Coronary artery (tissue), 2 donors: ENCODE results near the gene CACNA1C.

ENCODE experiments used
- DNase-seq: peaks from one replicate; pipeline ENCODE4 v3.0.0-alpha.2; 2017; ENCODE audit warnings: low spot score
- H3K27ac ChIP-seq, 2 donors: fragments of 200-600 bp; sonication (generic); one replicate each; pipeline ENCODE4 v1.5.1; 2016 to 2019
- H3K4me3 ChIP-seq: fragments of 200-600 bp; sonication (generic); 2 replicates; pipeline ENCODE4 v1.5.1; 2016; ENCODE audit warnings: mild to moderate bottlenecking, moderate library complexity
- TF ChIP-seq, protein P1 (sequence below): fragments of 200-600 bp; sonication (generic); IDR thresholded peaks from one replicate; pipeline ENCODE4 v1.5.1; 2019; ENCODE audit warnings: antibody characterized with exemption

CACNA1C gene

DNA sequence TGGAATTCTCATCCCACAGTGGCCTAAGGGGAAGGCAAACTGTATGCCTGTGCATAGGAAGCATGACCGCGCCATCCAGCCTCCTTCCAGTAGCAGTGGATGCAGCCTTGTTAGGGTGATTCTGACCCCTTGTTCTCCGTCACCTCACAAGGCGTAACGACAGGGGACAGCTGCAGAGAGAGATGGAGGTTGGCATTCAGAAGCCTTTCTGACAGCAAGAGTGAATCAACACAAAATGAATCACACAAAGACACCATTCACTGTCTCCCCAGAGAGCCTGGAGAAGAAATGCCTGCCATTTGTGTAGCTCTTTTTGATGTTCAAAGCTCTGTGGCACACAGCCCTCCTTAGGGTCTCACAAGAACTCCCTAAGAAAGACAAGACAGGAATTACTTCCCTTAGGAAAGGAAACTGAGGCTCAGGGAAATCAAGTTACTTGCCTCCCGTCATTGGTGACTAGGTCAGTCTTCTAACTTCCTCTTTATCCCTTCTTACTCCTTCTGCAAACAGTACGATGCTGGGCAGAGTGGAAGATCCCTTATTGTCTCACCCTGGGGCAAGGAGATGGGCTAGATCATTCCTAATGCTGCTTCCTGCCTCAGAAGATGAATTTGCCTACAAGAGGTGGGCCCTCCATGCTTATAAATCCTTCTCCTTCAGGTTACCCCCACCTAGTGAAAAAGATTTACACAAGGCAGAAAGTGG is 280.9 kb downstream of the CACNA1C start:
- no peak for DNase-seq
- Histone ChIP-seq H3K4me3 (no peak overlapping the region), H3K27ac (peak overlapping the region; percentile 85 to 92)
- TF ChIP-seq, protein P1, sequence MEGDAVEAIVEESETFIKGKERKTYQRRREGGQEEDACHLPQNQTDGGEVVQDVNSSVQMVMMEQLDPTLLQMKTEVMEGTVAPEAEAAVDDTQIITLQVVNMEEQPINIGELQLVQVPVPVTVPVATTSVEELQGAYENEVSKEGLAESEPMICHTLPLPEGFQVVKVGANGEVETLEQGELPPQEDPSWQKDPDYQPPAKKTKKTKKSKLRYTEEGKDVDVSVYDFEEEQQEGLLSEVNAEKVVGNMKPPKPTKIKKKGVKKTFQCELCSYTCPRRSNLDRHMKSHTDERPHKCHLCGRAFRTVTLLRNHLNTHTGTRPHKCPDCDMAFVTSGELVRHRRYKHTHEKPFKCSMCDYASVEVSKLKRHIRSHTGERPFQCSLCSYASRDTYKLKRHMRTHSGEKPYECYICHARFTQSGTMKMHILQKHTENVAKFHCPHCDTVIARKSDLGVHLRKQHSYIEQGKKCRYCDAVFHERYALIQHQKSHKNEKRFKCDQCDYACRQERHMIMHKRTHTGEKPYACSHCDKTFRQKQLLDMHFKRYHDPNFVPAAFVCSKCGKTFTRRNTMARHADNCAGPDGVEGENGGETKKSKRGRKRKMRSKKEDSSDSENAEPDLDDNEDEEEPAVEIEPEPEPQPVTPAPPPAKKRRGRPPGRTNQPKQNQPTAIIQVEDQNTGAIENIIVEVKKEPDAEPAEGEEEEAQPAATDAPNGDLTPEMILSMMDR = no peak

DNA sequence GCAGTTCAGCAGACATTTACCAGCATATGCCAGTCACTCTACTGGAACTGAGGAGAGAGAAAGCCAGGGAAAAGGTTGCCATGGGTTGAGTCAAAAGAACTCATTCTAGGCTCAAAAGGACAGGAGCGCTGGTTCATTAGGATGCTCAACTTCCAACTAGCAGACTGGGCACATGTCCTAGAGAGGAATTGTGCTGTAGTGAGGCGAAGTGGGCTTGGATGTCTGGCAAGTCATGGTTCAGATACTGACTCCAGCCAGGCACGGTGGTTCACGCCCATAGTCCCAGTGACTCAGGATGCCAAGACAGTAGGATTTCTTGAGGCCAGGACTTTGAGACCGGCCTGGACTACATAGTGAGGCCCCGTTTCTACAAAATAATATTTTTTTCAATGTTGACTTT is 281.5 kb downstream of the CACNA1C start:
- Histone ChIP-seq H3K4me3 (no peak overlapping the region), H3K27ac (peak overlapping the region; percentile 85 to 92)
- no peak for DNase-seq
- TF ChIP-seq, protein P1 = no peak

DNA sequence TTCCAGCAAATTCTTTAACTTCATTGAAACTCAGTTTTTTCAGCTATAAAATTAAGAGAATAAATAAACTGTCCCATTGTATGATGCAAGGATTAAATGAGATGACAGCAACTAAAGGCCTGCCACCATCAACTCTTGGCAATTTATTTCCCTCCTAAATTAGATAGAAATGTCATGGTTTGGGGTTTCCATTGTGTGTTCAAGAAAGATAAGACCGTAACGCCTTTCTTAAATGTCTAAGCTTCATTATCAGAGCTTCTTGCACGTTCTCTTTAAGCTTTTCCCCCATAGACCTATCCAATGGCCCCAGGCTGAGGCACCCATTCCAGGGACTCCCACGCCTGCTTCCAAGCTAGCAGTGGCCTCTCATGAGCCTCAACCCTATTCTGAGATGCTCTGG is 281.9 kb downstream of the CACNA1C start:
- TF ChIP-seq, protein P1 = no peak
- H3K27ac ChIP-seq = peak overlapping the region; percentile 86 to 92
- no peak overlapping the region for H3K4me3 ChIP-seq
- DNase-seq = no peak

DNA sequence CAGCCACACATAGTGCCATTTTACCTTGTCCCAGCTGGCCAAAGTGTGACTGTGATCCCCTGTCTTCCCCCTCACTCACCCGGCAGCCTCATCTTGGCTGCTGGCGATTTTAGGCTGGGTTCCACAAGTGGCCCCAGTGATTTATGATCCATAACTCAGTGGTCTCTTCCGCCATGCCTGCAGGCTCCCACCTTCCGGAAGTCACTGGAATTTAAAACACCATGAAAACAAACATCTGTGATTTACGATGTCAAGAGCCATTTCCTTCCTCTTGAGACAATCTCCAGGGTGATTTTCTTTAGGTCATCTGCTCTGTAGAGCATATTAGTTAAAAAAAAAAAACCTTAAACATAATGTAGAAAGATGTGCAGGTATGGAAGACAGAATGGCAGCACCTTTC is 282.3 kb downstream of the CACNA1C start:
- Histone ChIP-seq H3K27ac (peak overlapping the region; percentile 86 to 92), H3K4me3 (no peak overlapping the region)
- DNase-seq = no peak
- TF ChIP-seq, protein P1 = no peak

DNA sequence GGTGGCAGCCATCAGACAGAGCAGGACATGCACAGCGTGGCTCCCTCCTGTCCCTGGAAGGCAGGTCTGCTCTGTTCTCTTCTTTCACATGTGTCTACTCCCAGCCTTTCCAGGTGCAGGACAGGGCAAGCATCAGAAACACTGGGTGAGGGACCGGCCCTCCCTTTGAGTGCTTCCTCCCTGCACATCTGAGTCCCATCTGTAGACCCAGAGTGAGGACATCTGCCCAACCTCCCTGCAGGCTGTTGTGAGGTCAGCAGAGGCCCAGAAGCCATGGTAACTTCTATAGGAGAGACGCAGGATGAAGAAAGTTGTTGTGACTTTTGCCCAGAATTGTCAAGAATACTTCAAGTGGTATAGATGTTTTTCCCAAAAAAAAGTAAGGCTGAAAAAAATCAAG is 282.7 kb downstream of the CACNA1C start:
- DNase-seq = no peak
- TF ChIP-seq, protein P1 = no peak
- no peak overlapping the region for H3K4me3 ChIP-seq
- H3K27ac ChIP-seq = peak overlapping the region; percentile 86 to 92

DNA sequence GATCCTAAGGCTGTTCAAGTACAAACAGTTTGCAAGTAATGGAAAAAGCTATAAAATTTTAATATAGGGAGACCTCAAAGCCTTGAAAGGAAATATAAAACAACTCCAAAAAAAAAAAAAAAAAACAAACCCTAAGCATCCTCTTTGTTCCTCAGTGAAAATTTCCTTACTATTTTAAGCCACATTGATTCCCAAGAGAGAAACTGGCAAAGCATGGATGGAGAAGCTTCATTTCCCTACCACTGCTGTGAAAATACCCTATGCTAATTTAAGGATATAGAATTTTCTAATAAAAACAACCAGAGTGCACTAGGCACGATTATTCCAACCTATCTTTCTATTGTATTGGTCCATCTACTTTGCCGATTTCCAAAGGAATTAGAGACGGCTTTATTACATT is 283.1 kb downstream of the CACNA1C start:
- Histone ChIP-seq H3K27ac (peak overlapping the region; percentile 92 to 93), H3K4me3 (no peak overlapping the region)
- no peak for DNase-seq
- TF ChIP-seq, protein P1 = no peak

DNA sequence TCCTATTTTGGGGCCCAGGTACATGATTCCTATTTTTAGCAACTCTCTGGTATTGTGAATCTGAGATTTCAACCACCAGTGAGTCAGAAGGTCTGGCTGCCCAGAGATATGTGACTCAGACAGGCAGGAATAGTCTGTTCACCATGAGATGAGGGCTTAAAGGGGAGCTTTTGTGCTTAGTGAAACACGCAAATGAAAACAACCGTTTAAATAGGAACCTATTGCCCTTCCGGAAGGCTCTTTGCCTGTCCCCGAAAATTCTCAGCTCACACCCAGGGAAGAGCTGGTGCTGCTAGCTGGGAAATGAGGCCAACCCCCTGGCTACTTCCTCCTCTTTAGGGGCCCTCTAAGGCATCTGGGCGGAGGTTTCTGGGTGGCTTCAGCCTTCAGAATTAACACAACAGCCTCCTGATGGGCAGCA is 283.6 kb downstream of the CACNA1C start:
- TF ChIP-seq, protein P1 = no peak
- DNase-seq = no peak
- peak overlapping the region; percentile 45 for H3K4me3 ChIP-seq
- H3K27ac ChIP-seq = peak overlapping the region; percentile 92 to 93
